ENCODE data around the gene ARRDC4. TPM values are rescaled to one million over a fixed set of nuclear protein-coding genes. Genes with fewer than 3 reads are reported as not detected.

ARRDC4 gene
- total and polyA plus RNA-seq, 2 experiments from 2014 or later, result 16.9 to 35.3 TPM

DNA sequence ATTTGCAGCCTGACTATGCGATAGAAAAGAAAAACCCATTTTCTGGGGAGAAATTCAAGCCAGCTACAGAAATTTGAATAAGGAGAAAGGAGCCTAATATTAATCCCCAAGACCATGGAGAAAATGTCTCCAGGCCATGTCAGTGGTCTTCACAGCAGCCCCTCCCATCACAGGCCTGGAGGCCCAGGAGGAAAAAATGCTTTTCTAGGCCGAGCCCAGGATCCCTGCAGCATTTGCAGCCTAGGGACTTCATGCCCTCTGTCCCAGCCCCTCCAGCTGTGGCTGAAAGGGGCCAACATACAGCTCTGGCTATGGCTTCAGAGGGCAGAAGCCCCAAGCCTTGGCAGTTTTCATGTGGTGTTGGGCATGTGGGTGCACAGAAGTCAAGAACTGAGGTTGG, 26.3 kb downstream of the ARRDC4 start:
- WGBS (ENCODE audit: low lambda C conversion rate, missing lambda C conversion rate), result 91% methylated on average over 2 of the region's 2 CpGs
- no peak for DNase-seq (ENCODE audit: low spot score)

DNA sequence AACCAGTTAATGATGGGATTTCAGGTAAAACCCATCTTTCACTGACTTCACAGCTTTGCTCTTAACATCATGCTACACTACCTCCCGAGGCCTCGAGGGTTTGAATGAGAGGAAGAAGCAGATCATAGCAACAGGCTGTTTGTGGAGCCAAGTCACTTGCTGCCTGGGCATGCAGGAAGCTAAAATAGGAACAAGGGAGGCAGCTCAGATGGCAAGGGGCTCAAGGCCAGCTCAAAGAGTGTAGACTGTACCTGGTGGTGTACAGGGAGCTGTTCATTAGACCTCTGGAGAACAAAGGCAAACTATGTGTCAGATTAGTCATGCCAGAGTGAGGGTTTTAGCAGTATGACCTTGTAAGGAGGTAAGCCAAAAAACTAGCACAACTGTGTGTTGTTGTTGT, 28.8 kb downstream of the ARRDC4 start:
- H4K20me1 ChIP-seq (ENCODE audit: insufficient read depth, poor library complexity, severe bottlenecking), result no peaks in the 10 kb centered on the region
- no peaks in the 10 kb centered on the region for H3K36me3 ChIP-seq (replicated peaks; ENCODE audit: insufficient read depth, low read depth)
- H3K9me3 ChIP-seq (ENCODE audit: low read depth), result no peaks in the 10 kb centered on the region
- H2AFZ ChIP-seq, result no peak overlapping the region
- H3K9me2 ChIP-seq (replicated peaks; ENCODE audit: insufficient read depth), result no peaks in the 10 kb centered on the region
- WGBS (ENCODE audit: low lambda C conversion rate, missing lambda C conversion rate), result 78% methylated on average over 2 of the region's 2 CpGs
- TF ChIP-seq, protein P1, sequence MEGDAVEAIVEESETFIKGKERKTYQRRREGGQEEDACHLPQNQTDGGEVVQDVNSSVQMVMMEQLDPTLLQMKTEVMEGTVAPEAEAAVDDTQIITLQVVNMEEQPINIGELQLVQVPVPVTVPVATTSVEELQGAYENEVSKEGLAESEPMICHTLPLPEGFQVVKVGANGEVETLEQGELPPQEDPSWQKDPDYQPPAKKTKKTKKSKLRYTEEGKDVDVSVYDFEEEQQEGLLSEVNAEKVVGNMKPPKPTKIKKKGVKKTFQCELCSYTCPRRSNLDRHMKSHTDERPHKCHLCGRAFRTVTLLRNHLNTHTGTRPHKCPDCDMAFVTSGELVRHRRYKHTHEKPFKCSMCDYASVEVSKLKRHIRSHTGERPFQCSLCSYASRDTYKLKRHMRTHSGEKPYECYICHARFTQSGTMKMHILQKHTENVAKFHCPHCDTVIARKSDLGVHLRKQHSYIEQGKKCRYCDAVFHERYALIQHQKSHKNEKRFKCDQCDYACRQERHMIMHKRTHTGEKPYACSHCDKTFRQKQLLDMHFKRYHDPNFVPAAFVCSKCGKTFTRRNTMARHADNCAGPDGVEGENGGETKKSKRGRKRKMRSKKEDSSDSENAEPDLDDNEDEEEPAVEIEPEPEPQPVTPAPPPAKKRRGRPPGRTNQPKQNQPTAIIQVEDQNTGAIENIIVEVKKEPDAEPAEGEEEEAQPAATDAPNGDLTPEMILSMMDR (IDR thresholded peaks at IDR 0.05; ENCODE audit: poor library complexity), result no peak
- TF ChIP-seq EZH2phosphoT487 (IDR thresholded peaks at IDR 0.05; ENCODE audit: low read depth, severe bottlenecking, unreplicated experiment), result no peak
- no peak for TF ChIP-seq EZH2 (IDR thresholded peaks at IDR 0.05; ENCODE audit: borderline replicate concordance)
- H3K4me3 ChIP-seq, result no peak overlapping the region
- DNase-seq (ENCODE audit: low spot score), result no peak
- H3K4me1 ChIP-seq (ENCODE audit: insufficient read depth), result no peaks in the 10 kb centered on the region
- no peaks in the 10 kb centered on the region for H3K79me2 ChIP-seq
- H3K27me3 ChIP-seq, result no peaks in the 10 kb centered on the region
- no peak overlapping the region for H3K4me2 ChIP-seq
- no peak overlapping the region for H3K27ac ChIP-seq

More for the DNA sequence above, 26.3 kb downstream of the ARRDC4 start:
- H3K4me2 ChIP-seq, result no peak overlapping the region
- no peak overlapping the region for H3K27ac ChIP-seq
- H3K36me3 ChIP-seq (replicated peaks; ENCODE audit: insufficient read depth, low read depth), result no peaks in the 10 kb centered on the region
- no peak overlapping the region for H2AFZ ChIP-seq
- no peaks in the 10 kb centered on the region for H3K4me1 ChIP-seq (ENCODE audit: insufficient read depth)
- H3K9me3 ChIP-seq (ENCODE audit: low read depth), result no peaks in the 10 kb centered on the region
- H3K27me3 ChIP-seq, result no peaks in the 10 kb centered on the region
- H3K9me2 ChIP-seq (replicated peaks; ENCODE audit: insufficient read depth), result no peaks in the 10 kb centered on the region
- no peaks in the 10 kb centered on the region for H4K20me1 ChIP-seq (ENCODE audit: insufficient read depth, poor library complexity, severe bottlenecking)
- TF ChIP-seq EZH2phosphoT487 (IDR thresholded peaks at IDR 0.05; ENCODE audit: low read depth, severe bottlenecking, unreplicated experiment) (no peak), EZH2 (IDR thresholded peaks at IDR 0.05; ENCODE audit: borderline replicate concordance) (no peak)
- TF ChIP-seq, protein P1 (IDR thresholded peaks at IDR 0.05; ENCODE audit: poor library complexity), result no peak
- no peaks in the 10 kb centered on the region for H3K79me2 ChIP-seq
- no peak overlapping the region for H3K4me3 ChIP-seq

DNA sequence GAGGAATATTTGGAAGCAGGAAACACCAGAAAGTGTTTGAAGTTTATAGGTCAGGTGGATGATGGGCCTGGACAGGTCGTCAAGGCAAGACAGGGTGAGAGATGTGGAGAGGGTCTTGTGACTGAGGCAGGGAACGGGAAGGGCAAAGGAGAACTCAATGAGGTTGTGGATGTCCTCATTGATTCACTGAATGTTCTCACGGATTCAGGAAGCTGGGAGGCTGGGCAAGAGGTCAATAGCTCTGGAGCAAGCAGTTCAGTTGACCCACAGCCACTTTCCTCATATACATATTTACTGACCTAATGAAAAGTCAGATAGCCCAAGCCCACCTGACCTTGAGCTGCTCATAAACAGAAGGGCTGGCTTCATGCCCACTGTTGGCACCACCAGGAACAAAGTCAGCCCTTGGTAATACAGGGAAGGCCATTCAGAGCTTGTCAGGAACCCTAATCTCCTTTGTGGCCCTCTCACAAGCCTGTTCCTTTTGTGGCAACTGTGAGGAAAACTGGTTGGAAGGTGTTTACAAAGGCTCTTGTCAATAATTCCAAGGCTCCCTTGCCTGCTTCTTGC, 31.6 kb downstream of the ARRDC4 start:
- Histone ChIP-seq H3K9me2 (replicated peaks; ENCODE audit: insufficient read depth) (no peaks in the 10 kb centered on the region), H4K20me1 (ENCODE audit: insufficient read depth, poor library complexity, severe bottlenecking) (no peaks in the 10 kb centered on the region), H3K9me3 (ENCODE audit: low read depth) (no peaks in the 10 kb centered on the region), H3K4me2 (no peak overlapping the region), H3K79me2 (no peaks in the 10 kb centered on the region), H3K36me3 (replicated peaks; ENCODE audit: insufficient read depth, low read depth) (no peaks in the 10 kb centered on the region), H3K27ac (no peak overlapping the region), H2AFZ (no peak overlapping the region), H3K4me3 (no peak overlapping the region), H3K27me3 (no peaks in the 10 kb centered on the region), H3K4me1 (ENCODE audit: insufficient read depth) (peaks cover 4% of the 10 kb centered on the region)
- no peak for DNase-seq (ENCODE audit: low spot score)
- WGBS (ENCODE audit: low lambda C conversion rate, missing lambda C conversion rate), result 81% methylated on average over 3 of the region's 3 CpGs
- TF ChIP-seq EZH2phosphoT487 (IDR thresholded peaks at IDR 0.05; ENCODE audit: low read depth, severe bottlenecking, unreplicated experiment) (no peak), EZH2 (IDR thresholded peaks at IDR 0.05; ENCODE audit: borderline replicate concordance) (no peak)
- TF ChIP-seq, protein P1 (IDR thresholded peaks at IDR 0.05; ENCODE audit: poor library complexity), result no peak

Measured in hepatocyte (in vitro differentiated cells).